Muscle layer of duodenum (tissue), 2 donors: ENCODE data around the gene CBFB.

Experiments
- H3K27ac ChIP-seq: one replicate; pipeline ENCODE4 v1.7.0; 2013; ENCODE audit warnings: mild to moderate bottlenecking, low read length
- H3K27me3 ChIP-seq: one replicate; pipeline ENCODE4 v1.7.0; 2013; ENCODE audit warnings: low read depth, mild to moderate bottlenecking, control low read depth, low read length
- H3K36me3 ChIP-seq, 2 donors: one replicate each; pipeline ENCODE4 v1.7.0; 2013; ENCODE audit warnings: low read length in 2 of 2, control low read depth in 1 of 2, mild to moderate bottlenecking in 1 of 2; ENCODE audit not compliant: insufficient read depth in 2 of 2, control insufficient read depth in 1 of 2
- H3K4me1 ChIP-seq, 2 donors: one replicate each; pipeline ENCODE4 v1.7.0; 2013; ENCODE audit warnings: low read length in 2 of 2, mild to moderate bottlenecking in 2 of 2, control low read depth in 1 of 2, moderate library complexity in 1 of 2; ENCODE audit not compliant: insufficient read depth in 2 of 2, control insufficient read depth in 1 of 2
- H3K4me3 ChIP-seq, 2 donors: one replicate each; pipeline ENCODE4 v1.7.0; 2013; ENCODE audit warnings: low read length in 2 of 2, low read depth in 1 of 2, mild to moderate bottlenecking in 1 of 2
- H3K9me3 ChIP-seq, 2 donors: one replicate each; pipeline ENCODE4 v1.7.0; 2013; ENCODE audit warnings: low read length in 2 of 2, control low read depth in 1 of 2, mild to moderate bottlenecking in 1 of 2; ENCODE audit not compliant: control insufficient read depth in 1 of 2
- donor health status: healthy.

CBFB gene

GRCh38 chr16:67006930-67007658 is 21.9 kb upstream of the CBFB start:
- no peaks in the 10 kb centered on the region for H3K4me1 ChIP-seq
- H3K4me3 ChIP-seq = no peak overlapping the region
- H3K27ac ChIP-seq = no peak overlapping the region
- H3K27me3 ChIP-seq = peaks cover 6% of the 10 kb centered on the region
- no peaks in the 10 kb centered on the region for H3K9me3 ChIP-seq
- no peaks in the 10 kb centered on the region for H3K36me3 ChIP-seq

GRCh38 chr16:67009158-67009557 is 19.8 kb upstream of the CBFB start:
- Histone ChIP-seq H3K4me1 (peaks cover 0 to 6% of the 10 kb centered on the region in 2 donors), H3K27me3 (peaks cover 9% of the 10 kb centered on the region), H3K9me3 (no peaks in the 10 kb centered on the region), H3K36me3 (no peaks in the 10 kb centered on the region), H3K27ac (no peak overlapping the region), H3K4me3 (no peak overlapping the region)

GRCh38 chr16:67011274-67011673 is 17.7 kb upstream of the CBFB start:
- Histone ChIP-seq H3K36me3 (no peaks in the 10 kb centered on the region), H3K4me1 (peaks cover 0 to 10% of the 10 kb centered on the region in 2 donors), H3K9me3 (no peaks in the 10 kb centered on the region), H3K27ac (no peak overlapping the region), H3K4me3 (no peak overlapping the region), H3K27me3 (peaks cover 9% of the 10 kb centered on the region)

- Histone ChIP-seq H3K4me3 (peak overlapping the region; percentile 26 to 59), H3K4me1 (peaks cover 0 to 10% of the 10 kb centered on the region in 2 donors), H3K36me3 (no peaks in the 10 kb centered on the region), H3K27me3 (peaks cover 9% of the 10 kb centered on the region), H3K9me3 (no peaks in the 10 kb centered on the region), H3K27ac (no peak overlapping the region)
Observed at GRCh38 chr16:67013233-67013822, 15.6 kb upstream of the CBFB start.

- H3K4me3 ChIP-seq = peak overlapping the region; percentile 26 to 59
- no peaks in the 10 kb centered on the region for H3K36me3 ChIP-seq
- peaks cover 0 to 10% of the 10 kb centered on the region in 2 donors for H3K4me1 ChIP-seq
- no peak overlapping the region for H3K27ac ChIP-seq
- peaks cover 9% of the 10 kb centered on the region for H3K27me3 ChIP-seq
- no peaks in the 10 kb centered on the region for H3K9me3 ChIP-seq
Observed at GRCh38 chr16:67013823-67014633, 14.9 kb upstream of the CBFB start.

- Histone ChIP-seq H3K27ac (no peak overlapping the region), H3K4me3 (peak overlapping the region in 1 of 2 donors; percentile 59), H3K36me3 (no peaks in the 10 kb centered on the region), H3K9me3 (no peaks in the 10 kb centered on the region), H3K4me1 (peaks cover 0 to 10% of the 10 kb centered on the region in 2 donors), H3K27me3 (peaks cover 9% of the 10 kb centered on the region)
Observed at GRCh38 chr16:67014634-67015312, 14.2 kb upstream of the CBFB start.

- H3K36me3 ChIP-seq = no peaks in the 10 kb centered on the region
- H3K27ac ChIP-seq = no peak overlapping the region
- no peak overlapping the region for H3K4me3 ChIP-seq
- no peaks in the 10 kb centered on the region for H3K9me3 ChIP-seq
- H3K27me3 ChIP-seq = peaks cover 9% of the 10 kb centered on the region
- H3K4me1 ChIP-seq = peaks cover 0 to 10% of the 10 kb centered on the region in 2 donors
Observed at GRCh38 chr16:67015313-67015731, 13.6 kb upstream of the CBFB start.

GRCh38 chr16:67016143-67016542 is 12.8 kb upstream of the CBFB start:
- no peaks in the 10 kb centered on the region for H3K36me3 ChIP-seq

GRCh38 chr16:67016681-67017420 is 12.1 kb upstream of the CBFB start:
- no peak overlapping the region for H3K4me3 ChIP-seq
- no peaks in the 10 kb centered on the region for H3K9me3 ChIP-seq
- H3K27ac ChIP-seq = no peak overlapping the region
- H3K4me1 ChIP-seq = peaks cover 0 to 10% of the 10 kb centered on the region in 2 donors
- no peaks in the 10 kb centered on the region for H3K36me3 ChIP-seq
- H3K27me3 ChIP-seq = peaks cover 9% of the 10 kb centered on the region

More at GRCh38 chr16:67016143-67016542, 12.8 kb upstream of the CBFB start:
- Histone ChIP-seq H3K4me1 (peaks cover 0 to 10% of the 10 kb centered on the region in 2 donors), H3K27ac (no peak overlapping the region), H3K4me3 (no peak overlapping the region), H3K9me3 (no peaks in the 10 kb centered on the region), H3K27me3 (peaks cover 9% of the 10 kb centered on the region)

GRCh38 chr16:67017421-67017750 is 11.6 kb upstream of the CBFB start:
- Histone ChIP-seq H3K27ac (no peak overlapping the region), H3K9me3 (no peaks in the 10 kb centered on the region), H3K36me3 (no peaks in the 10 kb centered on the region), H3K4me3 (no peak overlapping the region), H3K27me3 (peaks cover 9% of the 10 kb centered on the region), H3K4me1 (peaks cover 0 to 10% of the 10 kb centered on the region in 2 donors)
